Kidney epithelial cell (primary cell): ENCODE results near the gene CLIC1. TPM values are rescaled to one million over a fixed set of nuclear protein-coding genes. Genes with fewer than 3 reads are reported as not detected.

Experiments used
- DNase-seq: peaks from one replicate; pipeline ENCODE4 v3.0.0-alpha.2; 2010; ENCODE audit warnings: low read depth
- H3K27me3 ChIP-seq: 2 replicates; pipeline ENCODE4 v1.6.0; 2011; ENCODE audit warnings: low read length; ENCODE audit not compliant: control insufficient read depth, insufficient read depth
- H3K36me3 ChIP-seq: 2 replicates; pipeline ENCODE4 v1.5.1; 2011; ENCODE audit warnings: low read length; ENCODE audit not compliant: control insufficient read depth, insufficient read depth
- H3K4me3 ChIP-seq: 2 replicates; pipeline ENCODE4 v1.5.1; 2011; ENCODE audit warnings: low read depth, mild to moderate bottlenecking, control low read depth, low read length
- total RNA-seq: library from RNA; depleted of rRNA; stranded (reverse); fragments of >200 nt; gene quantifications from 2 replicates; pipeline ENCODE4 v1.2.3, GENCODE V29; 2015
- TF ChIP-seq, protein P1 (sequence below): IDR thresholded peaks from 2 replicates; pipeline ENCODE4 v1.5.1; 2011; ENCODE audit warnings: mild to moderate bottlenecking, moderate library complexity, low read length, control low read depth, inconsistent platforms; ENCODE audit not compliant: insufficient read depth, poor library complexity, severe bottlenecking

CLIC1 gene
- total RNA-seq, 1 donor from 2014 or later, result 494 TPM

DNA sequence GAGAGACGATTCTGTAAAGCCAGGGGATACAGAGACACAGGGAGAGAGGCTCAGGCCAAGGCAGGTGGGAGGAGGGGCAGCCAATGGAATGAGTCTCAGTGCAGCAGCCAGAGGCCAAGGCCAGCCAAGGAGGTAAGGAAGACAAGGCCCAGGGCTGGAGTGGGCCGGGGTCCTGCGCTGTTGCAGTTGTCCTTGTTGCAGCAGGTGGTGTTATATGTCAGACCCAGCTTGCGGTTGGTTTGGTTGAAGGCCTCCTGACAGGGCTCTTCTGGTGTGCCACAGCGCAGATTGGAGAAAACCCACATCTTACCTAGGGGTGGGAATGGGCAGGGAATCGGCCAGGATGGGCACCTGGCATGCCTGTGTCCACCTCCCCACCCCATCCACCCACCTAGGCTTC, 17.3 kb downstream of the CLIC1 start:
- peaks cover 1% of the 10 kb centered on the region for H3K27me3 ChIP-seq
- no peaks in the 10 kb centered on the region for H3K36me3 ChIP-seq
- H3K4me3 ChIP-seq, result no peak overlapping the region
- TF ChIP-seq, protein P1, sequence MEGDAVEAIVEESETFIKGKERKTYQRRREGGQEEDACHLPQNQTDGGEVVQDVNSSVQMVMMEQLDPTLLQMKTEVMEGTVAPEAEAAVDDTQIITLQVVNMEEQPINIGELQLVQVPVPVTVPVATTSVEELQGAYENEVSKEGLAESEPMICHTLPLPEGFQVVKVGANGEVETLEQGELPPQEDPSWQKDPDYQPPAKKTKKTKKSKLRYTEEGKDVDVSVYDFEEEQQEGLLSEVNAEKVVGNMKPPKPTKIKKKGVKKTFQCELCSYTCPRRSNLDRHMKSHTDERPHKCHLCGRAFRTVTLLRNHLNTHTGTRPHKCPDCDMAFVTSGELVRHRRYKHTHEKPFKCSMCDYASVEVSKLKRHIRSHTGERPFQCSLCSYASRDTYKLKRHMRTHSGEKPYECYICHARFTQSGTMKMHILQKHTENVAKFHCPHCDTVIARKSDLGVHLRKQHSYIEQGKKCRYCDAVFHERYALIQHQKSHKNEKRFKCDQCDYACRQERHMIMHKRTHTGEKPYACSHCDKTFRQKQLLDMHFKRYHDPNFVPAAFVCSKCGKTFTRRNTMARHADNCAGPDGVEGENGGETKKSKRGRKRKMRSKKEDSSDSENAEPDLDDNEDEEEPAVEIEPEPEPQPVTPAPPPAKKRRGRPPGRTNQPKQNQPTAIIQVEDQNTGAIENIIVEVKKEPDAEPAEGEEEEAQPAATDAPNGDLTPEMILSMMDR, result no peak
- DNase-seq, result no peak

DNA sequence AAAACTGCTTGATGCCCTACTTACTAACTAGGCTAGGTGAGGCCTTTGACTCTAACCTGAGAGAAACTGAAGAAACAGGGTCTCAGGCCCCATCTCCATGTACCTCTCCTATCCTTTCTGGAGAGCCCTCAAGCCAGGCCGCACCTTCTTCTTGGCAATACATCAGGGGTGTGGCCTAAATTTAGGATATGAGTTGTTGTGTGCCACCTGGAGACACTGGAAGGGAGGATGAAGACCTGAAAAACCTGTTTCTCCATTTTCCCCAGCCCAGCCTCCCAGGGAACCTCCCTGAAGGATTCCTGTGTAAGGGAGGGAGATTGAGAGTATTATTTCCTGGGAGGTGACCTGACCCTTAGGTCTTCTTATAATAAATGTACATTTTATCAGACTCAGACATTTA, 18.1 kb downstream of the CLIC1 start:
- DNase-seq, result no peak
- H3K36me3 ChIP-seq, result no peaks in the 10 kb centered on the region
- TF ChIP-seq, protein P1, result no peak
- peaks cover 5% of the 10 kb centered on the region for H3K27me3 ChIP-seq
- H3K4me3 ChIP-seq, result no peak overlapping the region

DNA sequence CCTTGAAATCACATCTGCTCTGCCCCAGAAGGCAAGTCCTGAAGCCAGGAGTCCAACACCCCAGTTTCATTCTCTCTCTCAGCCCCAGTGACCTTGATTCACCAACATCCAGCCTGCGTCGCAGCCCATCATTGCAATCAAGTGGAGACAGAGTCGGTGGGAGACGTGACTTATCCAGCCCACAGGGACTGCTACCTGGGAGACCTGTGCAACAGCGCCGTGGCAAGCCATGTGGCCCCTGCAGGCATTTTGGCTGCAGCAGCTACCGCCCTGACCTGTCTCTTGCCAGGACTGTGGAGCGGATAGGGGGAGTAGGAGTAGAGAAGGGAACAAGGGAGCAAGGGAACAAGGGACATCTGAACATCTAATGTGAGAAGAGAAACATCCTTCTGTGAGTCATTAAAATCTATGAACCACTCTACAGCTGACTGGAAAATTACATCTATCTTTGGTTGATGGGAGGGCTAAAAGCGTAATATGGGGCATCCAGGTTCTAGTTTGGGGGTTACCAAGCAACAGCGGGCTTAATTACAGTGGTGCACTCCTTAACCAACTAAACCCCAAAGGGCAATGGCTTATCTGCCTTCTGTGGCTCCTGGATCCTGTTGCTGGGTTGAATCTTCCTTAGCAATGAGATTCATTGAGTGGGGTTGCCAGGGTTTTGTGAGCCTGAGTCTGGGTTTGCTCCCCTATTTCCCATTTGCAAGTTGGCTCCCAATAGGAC, 18.7 kb downstream of the CLIC1 start:
- peaks cover 5% of the 10 kb centered on the region for H3K27me3 ChIP-seq
- no peak overlapping the region for H3K4me3 ChIP-seq
- no peak for DNase-seq
- H3K36me3 ChIP-seq, result no peaks in the 10 kb centered on the region
- TF ChIP-seq, protein P1, result peak; percentile 16

DNA sequence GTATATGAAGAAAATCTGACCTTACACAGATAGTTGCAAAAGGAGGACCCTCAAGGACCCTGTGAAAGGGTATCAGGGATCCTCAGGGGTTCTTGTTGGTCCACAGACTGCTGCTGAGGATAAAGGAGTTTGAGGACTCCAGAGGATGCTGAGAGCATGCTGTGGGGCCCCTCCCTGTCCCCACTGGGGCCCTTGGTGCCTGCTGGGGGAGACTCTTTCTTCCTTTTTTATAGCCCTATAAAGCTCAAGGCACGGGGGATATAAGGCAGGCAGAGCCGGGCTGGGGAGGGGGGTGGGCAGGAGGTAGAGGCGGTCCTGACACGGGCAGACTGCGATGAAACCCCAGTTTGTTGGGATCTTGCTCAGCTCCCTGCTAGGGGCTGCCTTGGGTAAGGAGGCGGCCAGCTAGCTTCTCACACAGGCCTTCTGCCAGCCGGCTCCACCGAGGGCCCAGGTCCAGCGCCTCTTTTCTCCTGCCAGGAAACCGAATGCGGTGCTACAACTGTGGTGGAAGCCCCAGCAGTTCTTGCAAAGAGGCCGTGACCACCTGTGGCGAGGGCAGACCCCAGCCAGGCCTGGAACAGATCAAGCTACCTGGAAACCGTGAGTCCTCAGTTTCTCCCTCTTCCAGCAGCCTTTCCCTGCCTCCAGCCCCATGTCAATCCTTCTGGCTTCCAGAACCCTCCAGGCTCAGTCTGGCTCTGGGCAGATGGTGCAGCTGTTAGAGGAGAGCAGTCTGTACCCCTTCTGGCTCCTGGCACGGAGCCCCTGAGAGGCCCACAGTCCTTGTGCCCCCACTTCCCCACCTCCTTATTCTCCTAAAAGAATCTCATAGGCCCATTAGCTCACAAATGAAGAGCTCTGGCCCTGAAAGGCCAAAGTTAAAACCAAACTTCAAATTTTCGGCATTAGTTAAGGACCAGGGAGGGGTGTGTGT, 21.0 kb downstream of the CLIC1 start, which contains the start of gene LY6G6D:
Gene LY6G6D (plus strand): TSS at position 327 of the 937 bp plus-strand sequence. CDS start 8 bp downstream, at position 335.
- DNase-seq, result no peak
- Histone ChIP-seq H3K4me3 (no peak within 1 kb of the TSS), H3K36me3 (no peaks in the 10 kb centered on the region), H3K27me3 (peaks cover 7% of the 10 kb centered on the region)
- TF ChIP-seq, protein P1, result no peak

DNA sequence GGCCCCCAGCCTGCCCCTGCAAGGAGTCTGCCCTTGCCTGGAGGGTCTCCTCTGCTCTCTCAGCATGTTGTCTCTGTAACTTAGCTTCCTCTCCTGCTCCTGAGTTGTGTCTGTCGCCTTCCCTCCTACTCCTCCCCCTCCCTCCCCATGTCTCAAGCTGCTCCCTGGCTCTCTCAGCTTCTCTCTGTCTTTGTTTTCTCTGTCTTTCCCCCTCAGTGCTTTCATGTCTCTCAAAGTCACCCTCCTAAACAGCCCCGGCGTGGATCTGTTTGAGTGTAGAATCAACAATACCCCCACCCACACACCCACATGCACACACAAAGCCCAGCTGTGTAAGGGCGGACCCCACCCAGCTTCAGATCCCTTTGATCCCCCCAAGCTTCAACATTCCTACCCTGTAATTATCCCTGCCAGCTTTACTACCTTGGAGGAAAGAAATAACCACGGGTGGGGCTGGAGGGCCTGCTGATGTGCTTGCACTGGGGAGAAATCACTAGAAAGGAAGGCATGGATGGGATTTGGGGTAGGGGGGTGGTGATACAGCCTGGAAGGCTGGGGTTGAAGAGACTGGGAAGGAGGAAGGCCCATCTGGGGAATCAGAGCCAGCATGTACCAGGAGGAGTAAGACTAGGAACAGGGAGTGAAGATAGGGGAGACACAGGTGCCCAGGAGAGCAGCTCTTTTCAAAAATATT, 22.2 kb downstream of the CLIC1 start:
- TF ChIP-seq, protein P1, result no peak
- H3K36me3 ChIP-seq, result no peaks in the 10 kb centered on the region
- peaks cover 7% of the 10 kb centered on the region for H3K27me3 ChIP-seq
- H3K4me3 ChIP-seq, result no peak overlapping the region
- DNase-seq, result no peak
